RWPE2 (cell line): ENCODE data around the gene EPHA7.

Experiments used
- ATAC-seq: fragments of 200-7000 bp; cut with Tn5 transposase; 3 replicates; pipeline ENCODE4 v1.9.1; 2021; ENCODE audit warnings: low read depth
- DNase-seq: peaks from one replicate; pipeline ENCODE4 v3.0.0-alpha.2; 2020; ENCODE audit warnings: low spot score
- H3K27ac ChIP-seq: fragments of 450-650 bp; 2 replicates; pipeline ENCODE4 v1.5.1; 2017; ENCODE audit warnings: mild to moderate bottlenecking; ENCODE audit not compliant: poor library complexity, severe bottlenecking
- H3K27me3 ChIP-seq: fragments of 250-450 bp; sonication (Bioruptor Pico); 2 replicates; pipeline ENCODE4 v1.5.1; 2021; ENCODE audit warnings: mild to moderate bottlenecking, moderate library complexity; ENCODE audit not compliant: insufficient read depth, poor library complexity, severe bottlenecking
- H3K36me3 ChIP-seq: fragments of 250-450 bp; sonication (Bioruptor Pico); 2 replicates; pipeline ENCODE4 v1.5.1; 2020; ENCODE audit warnings: low read depth, mild to moderate bottlenecking, moderate library complexity
- H3K4me1 ChIP-seq: fragments of 250-450 bp; sonication (Bioruptor Pico); 2 replicates; pipeline ENCODE4 v1.5.1; 2021; ENCODE audit warnings: mild to moderate bottlenecking, moderate library complexity; ENCODE audit not compliant: insufficient read depth, poor library complexity, severe bottlenecking
- H3K4me3 ChIP-seq: fragments of 250-450 bp; sonication (Bioruptor Pico); 2 replicates; pipeline ENCODE4 v1.5.1; 2021; ENCODE audit warnings: mild to moderate bottlenecking, moderate library complexity; ENCODE audit not compliant: severe bottlenecking
- H3K9me3 ChIP-seq: fragments of 250-450 bp; sonication (Bioruptor Pico); 2 replicates; pipeline ENCODE4 v1.5.1; 2021; ENCODE audit warnings: mild to moderate bottlenecking, moderate library complexity; ENCODE audit not compliant: severe bottlenecking
- TF ChIP-seq, protein P1 (sequence below): fragments of 450-650 bp; IDR thresholded peaks from one replicate; pipeline ENCODE4 v1.5.1; 2017; ENCODE audit warnings: mild to moderate bottlenecking, moderate library complexity; ENCODE audit not compliant: poor library complexity, severe bottlenecking

Gene EPHA7

GRCh38 chr6:93213028-93213427 lies 206.3 kb downstream of the EPHA7 start:
- no peaks in the 10 kb centered on the region for H3K4me1 ChIP-seq
- H3K36me3 ChIP-seq: no peaks in the 10 kb centered on the region
- TF ChIP-seq, protein P1, sequence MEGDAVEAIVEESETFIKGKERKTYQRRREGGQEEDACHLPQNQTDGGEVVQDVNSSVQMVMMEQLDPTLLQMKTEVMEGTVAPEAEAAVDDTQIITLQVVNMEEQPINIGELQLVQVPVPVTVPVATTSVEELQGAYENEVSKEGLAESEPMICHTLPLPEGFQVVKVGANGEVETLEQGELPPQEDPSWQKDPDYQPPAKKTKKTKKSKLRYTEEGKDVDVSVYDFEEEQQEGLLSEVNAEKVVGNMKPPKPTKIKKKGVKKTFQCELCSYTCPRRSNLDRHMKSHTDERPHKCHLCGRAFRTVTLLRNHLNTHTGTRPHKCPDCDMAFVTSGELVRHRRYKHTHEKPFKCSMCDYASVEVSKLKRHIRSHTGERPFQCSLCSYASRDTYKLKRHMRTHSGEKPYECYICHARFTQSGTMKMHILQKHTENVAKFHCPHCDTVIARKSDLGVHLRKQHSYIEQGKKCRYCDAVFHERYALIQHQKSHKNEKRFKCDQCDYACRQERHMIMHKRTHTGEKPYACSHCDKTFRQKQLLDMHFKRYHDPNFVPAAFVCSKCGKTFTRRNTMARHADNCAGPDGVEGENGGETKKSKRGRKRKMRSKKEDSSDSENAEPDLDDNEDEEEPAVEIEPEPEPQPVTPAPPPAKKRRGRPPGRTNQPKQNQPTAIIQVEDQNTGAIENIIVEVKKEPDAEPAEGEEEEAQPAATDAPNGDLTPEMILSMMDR: no peak
- no peak for ATAC-seq
- H3K4me3 ChIP-seq: no peak overlapping the region
- H3K27me3 ChIP-seq: peaks cover 6% of the 10 kb centered on the region
- no peak overlapping the region for H3K27ac ChIP-seq
- no peaks in the 10 kb centered on the region for H3K9me3 ChIP-seq
- DNase-seq: no peak

DNA sequence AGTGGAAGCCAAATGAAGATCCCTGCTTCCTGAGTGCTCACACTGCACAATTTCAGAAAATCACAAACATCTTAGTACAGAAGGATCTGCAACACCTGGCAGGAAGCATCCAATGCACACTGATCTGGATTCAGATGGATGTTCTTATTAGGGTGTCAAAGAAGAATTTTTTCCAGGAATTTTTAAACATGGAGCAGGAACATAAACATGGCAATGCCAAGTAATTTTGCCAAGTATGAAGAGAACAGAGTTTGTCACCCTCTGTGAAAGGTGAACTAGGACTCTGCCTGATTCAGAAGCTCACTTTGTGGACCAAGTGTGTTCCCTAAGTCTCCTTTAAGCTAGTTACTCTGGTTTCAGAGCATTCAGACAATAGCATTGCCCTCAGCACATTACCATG lies 208.5 kb downstream of the EPHA7 start:
- DNase-seq (no peak), ATAC-seq (no peak)
- TF ChIP-seq, protein P1: no peak
- no peaks in the 10 kb centered on the region for H3K27me3 ChIP-seq
- no peaks in the 10 kb centered on the region for H3K9me3 ChIP-seq
- no peaks in the 10 kb centered on the region for H3K36me3 ChIP-seq
- H3K4me3 ChIP-seq: no peak overlapping the region
- H3K27ac ChIP-seq: no peak overlapping the region
- no peaks in the 10 kb centered on the region for H3K4me1 ChIP-seq

DNA sequence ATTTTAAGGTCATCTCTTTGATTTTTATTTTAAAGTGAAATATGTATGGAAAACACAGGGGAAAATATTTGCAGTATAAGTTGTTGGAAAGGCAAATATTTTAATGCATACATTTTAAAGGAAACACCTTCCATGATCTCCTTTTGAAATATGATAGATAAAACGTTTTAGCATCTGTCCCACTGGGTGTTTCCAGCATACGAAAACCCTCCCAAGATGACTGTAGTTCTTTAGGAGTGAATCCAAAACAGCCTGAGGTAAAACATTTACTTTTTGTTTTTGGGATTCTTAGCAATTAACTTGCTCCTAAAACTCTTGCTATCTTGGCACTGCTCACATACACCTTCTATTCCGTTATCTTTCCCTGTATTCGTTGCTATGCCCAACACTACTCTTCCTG lies 210.0 kb downstream of the EPHA7 start:
- Histone ChIP-seq H3K4me1 (no peaks in the 10 kb centered on the region), H3K27me3 (no peaks in the 10 kb centered on the region), H3K4me3 (no peak overlapping the region), H3K36me3 (no peaks in the 10 kb centered on the region), H3K27ac (no peak overlapping the region), H3K9me3 (no peaks in the 10 kb centered on the region)
- TF ChIP-seq, protein P1: no peak
- ATAC-seq (no peak), DNase-seq (no peak)

- TF ChIP-seq, protein P1: no peak
- H3K9me3 ChIP-seq: no peaks in the 10 kb centered on the region
Measured at GRCh38 chr6:93196406-93196970, 222.9 kb downstream of the EPHA7 start.

DNA sequence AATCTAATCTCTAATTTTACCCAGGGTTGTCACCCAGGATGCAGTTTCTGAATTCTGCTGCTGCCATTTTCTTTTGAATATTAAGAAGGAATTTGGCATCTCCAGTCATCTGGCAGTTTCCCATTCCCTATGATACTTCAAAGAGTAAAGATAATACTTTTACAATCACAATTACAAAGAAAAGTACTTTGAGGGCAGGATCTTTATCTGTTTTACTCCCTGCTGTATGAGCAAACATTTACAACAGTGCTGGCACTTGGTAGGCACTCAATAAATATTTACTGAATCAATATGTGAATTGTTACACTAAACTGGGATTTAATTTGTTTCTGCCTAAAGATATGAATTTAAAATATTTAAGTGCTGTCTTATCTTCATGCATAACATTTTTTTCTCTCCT lies 224.9 kb downstream of the EPHA7 start:
- ATAC-seq (no peak), DNase-seq (no peak)
- TF ChIP-seq, protein P1: no peak
- no peaks in the 10 kb centered on the region for H3K27me3 ChIP-seq
- H3K9me3 ChIP-seq: no peaks in the 10 kb centered on the region
- H3K36me3 ChIP-seq: no peaks in the 10 kb centered on the region
- H3K4me3 ChIP-seq: no peak overlapping the region
- H3K27ac ChIP-seq: no peak overlapping the region
- H3K4me1 ChIP-seq: no peaks in the 10 kb centered on the region

More at GRCh38 chr6:93196406-93196970, 222.9 kb downstream of the EPHA7 start:
- DNase-seq (no peak), ATAC-seq (no peak)
- H3K27me3 ChIP-seq: no peaks in the 10 kb centered on the region
- H3K4me3 ChIP-seq: no peak overlapping the region
- H3K36me3 ChIP-seq: no peaks in the 10 kb centered on the region
- H3K4me1 ChIP-seq: no peaks in the 10 kb centered on the region
- H3K27ac ChIP-seq: no peak overlapping the region
